ENCODE data around the gene TEX13A. TPM values are rescaled to one million over a fixed set of nuclear protein-coding genes. Genes with fewer than 3 reads are reported as not detected.

TEX13A gene
- total RNA-seq, 3 donors from 2014 or later: not detected

GRCh38 chrX:105211066-105211575 lies 9.4 kb downstream of the TEX13A start:
- no peak for DNase-seq

GRCh38 chrX:105210258-105210657 lies 10.2 kb downstream of the TEX13A start:
- no peak for ATAC-seq

More at GRCh38 chrX:105211066-105211575, 9.4 kb downstream of the TEX13A start:
- no peaks in the 10 kb centered on the region for H3K4me1 Mint-ChIP-seq (ENCODE audit: low read depth)
- ATAC-seq: no peak
- peaks cover 5% of the 10 kb centered on the region for H3K9me3 Mint-ChIP-seq
- no peaks in the 10 kb centered on the region for H3K36me3 Mint-ChIP-seq (ENCODE audit: insufficient read depth)
- no peaks in the 10 kb centered on the region for H3K27me3 Mint-ChIP-seq (ENCODE audit: low read depth)
- no peak overlapping the region for H3K4me3 Mint-ChIP-seq

GRCh38 chrX:105209406-105209805 lies 11.1 kb downstream of the TEX13A start:
- Mint-ChIP-seq H3K27me3 (ENCODE audit: low read depth) (no peaks in the 10 kb centered on the region), H3K4me1 (ENCODE audit: low read depth) (no peaks in the 10 kb centered on the region), H3K4me3 (no peak overlapping the region), H3K9me3 (no peaks in the 10 kb centered on the region), H3K36me3 (ENCODE audit: insufficient read depth) (no peaks in the 10 kb centered on the region)
- ATAC-seq (no peak), DNase-seq (no peak)

More at GRCh38 chrX:105210258-105210657, 10.2 kb downstream of the TEX13A start:
- Mint-ChIP-seq H3K36me3 (ENCODE audit: insufficient read depth) (no peaks in the 10 kb centered on the region), H3K4me3 (no peak overlapping the region), H3K27me3 (ENCODE audit: low read depth) (no peaks in the 10 kb centered on the region), H3K9me3 (peaks cover 5% of the 10 kb centered on the region), H3K4me1 (ENCODE audit: low read depth) (no peaks in the 10 kb centered on the region)
- DNase-seq: no peak

GRCh38 chrX:105191878-105192277 lies 28.6 kb downstream of the TEX13A start:
- H3K4me1 Mint-ChIP-seq (ENCODE audit: low read depth): no peaks in the 10 kb centered on the region
- H3K4me3 Mint-ChIP-seq: no peak overlapping the region
- no peaks in the 10 kb centered on the region for H3K27me3 Mint-ChIP-seq (ENCODE audit: low read depth)
- DNase-seq: no peak
- ATAC-seq: no peak
- no peaks in the 10 kb centered on the region for H3K36me3 Mint-ChIP-seq (ENCODE audit: insufficient read depth)
- H3K9me3 Mint-ChIP-seq: no peaks in the 10 kb centered on the region

- Mint-ChIP-seq H3K36me3 (ENCODE audit: insufficient read depth) (no peaks in the 10 kb centered on the region), H3K4me1 (ENCODE audit: low read depth) (no peaks in the 10 kb centered on the region), H3K9me3 (no peaks in the 10 kb centered on the region), H3K27me3 (ENCODE audit: low read depth) (no peaks in the 10 kb centered on the region), H3K4me3 (no peak overlapping the region)
- DNase-seq (no peak), ATAC-seq (no peak)
Observed at GRCh38 chrX:105190252-105190853, 30.1 kb downstream of the TEX13A start.

- no peaks in the 10 kb centered on the region for H3K27me3 Mint-ChIP-seq (ENCODE audit: low read depth)
- DNase-seq (no peak), ATAC-seq (no peak)
- no peaks in the 10 kb centered on the region for H3K4me1 Mint-ChIP-seq (ENCODE audit: low read depth)
- no peaks in the 10 kb centered on the region for H3K36me3 Mint-ChIP-seq (ENCODE audit: insufficient read depth)
- H3K4me3 Mint-ChIP-seq: no peak overlapping the region
- H3K9me3 Mint-ChIP-seq: no peaks in the 10 kb centered on the region
Observed at GRCh38 chrX:105189093-105189492, 31.4 kb downstream of the TEX13A start.

- DNase-seq (no peak), ATAC-seq (no peak)
- Mint-ChIP-seq H3K9me3 (peaks cover 4% of the 10 kb centered on the region), H3K36me3 (ENCODE audit: insufficient read depth) (no peaks in the 10 kb centered on the region), H3K4me3 (no peak overlapping the region), H3K27me3 (ENCODE audit: low read depth) (no peaks in the 10 kb centered on the region), H3K4me1 (ENCODE audit: low read depth) (no peaks in the 10 kb centered on the region)
Observed at GRCh38 chrX:105179644-105180043, 40.9 kb downstream of the TEX13A start.

- DNase-seq: no peak
- H3K4me1 Mint-ChIP-seq (ENCODE audit: low read depth): no peaks in the 10 kb centered on the region
- no peak for ATAC-seq
- H3K27me3 Mint-ChIP-seq (ENCODE audit: low read depth): no peaks in the 10 kb centered on the region
- no peak overlapping the region for H3K4me3 Mint-ChIP-seq
- H3K9me3 Mint-ChIP-seq: peaks cover 4% of the 10 kb centered on the region
- no peaks in the 10 kb centered on the region for H3K36me3 Mint-ChIP-seq (ENCODE audit: insufficient read depth)
Observed at GRCh38 chrX:105173071-105173470, 47.4 kb downstream of the TEX13A start.
